ENCODE measurements around the gene TSHZ2. TPM values are rescaled to one million over a fixed set of nuclear protein-coding genes. Genes with fewer than 3 reads are reported as not detected.
"Not testable (repeated sequence)": the region's sequence is repeated elsewhere in the genome, so short reads cannot be mapped to it uniquely, and the experiment has no call there.

The TSHZ2 gene
- total and polyA plus RNA-seq, 2 donors (not counting 3 experiments of a cell fraction or from before 2014, with no cell fraction given), result not detected

- H3K36me3 ChIP-seq (ENCODE audit: control insufficient read depth in 2 of 2, extremely low read depth in 1 of 2, insufficient read depth in 2 of 2, low read length in 2 of 2), result no peaks in the 10 kb centered on the region
- no peaks in the 10 kb centered on the region for H3K27me3 ChIP-seq (ENCODE audit: control insufficient read depth in 2 of 2, insufficient read depth in 2 of 2, low read length in 2 of 2)
- no peaks in the 10 kb centered on the region for H3K79me2 ChIP-seq (ENCODE audit: control insufficient read depth, insufficient read depth, low read length)
- ChIA-PET POLR2A (no interaction called here), CTCF (no interaction called here)
- peaks cover 2% of the 10 kb centered on the region for H3K9me3 ChIP-seq (replicated peaks; ENCODE audit: control insufficient read depth, insufficient read depth, low read length)
- H4K20me1 ChIP-seq (replicated peaks; ENCODE audit: control insufficient read depth, extremely low read depth, insufficient read depth, low read length), result no peaks in the 10 kb centered on the region
- H3K9me1 ChIP-seq (replicated peaks; ENCODE audit: control insufficient read depth, extremely low read depth, insufficient read depth, low read length), result no peaks in the 10 kb centered on the region
- dilution Hi-C loops (cut with MboI; ENCODE audit: extremely low pct_ligation_motif_present, low sequenced_read_pairs), result no loop called here
- no peak overlapping the region for H2AFZ ChIP-seq (ENCODE audit: low read depth, low read length)
- BruUV-seq (replicated peaks), result no TSS peak
- DNase-seq (ENCODE audit: low read depth, low spot score) (no peak), FAIRE-seq (no peak)
- no peak for TF ChIP-seq JUN (IDR thresholded peaks at IDR 0.05; ENCODE audit: borderline replicate concordance, insufficient read depth, insufficient read length, low read depth)
- TF ChIP-seq GATA2 (IDR thresholded peaks at IDR 0.05; ENCODE audit: insufficient read depth, insufficient read length, low read depth, low read length), result no peak
- TF ChIP-seq MYC (IDR thresholded peaks at IDR 0.05; ENCODE audit: low read depth, low read length), result no peak
- no peak for TF ChIP-seq FOS (IDR thresholded peaks at IDR 0.05; ENCODE audit: borderline replicate concordance, insufficient read depth, low read length)
- no peak for TF ChIP-seq CTCF (IDR thresholded peaks at IDR 0.05; ENCODE audit: extremely low read depth in 1 of 2, insufficient read depth in 1 of 2, low read depth in 1 of 2, low read length in 2 of 2)
- no peak overlapping the region for H3K4me3 ChIP-seq (replicated peaks in 1 of 3; ENCODE audit: insufficient read depth in 1 of 3, low read depth in 1 of 3, low read length in 3 of 3)
- no peak overlapping the region for H3K9ac ChIP-seq (replicated peaks; ENCODE audit: extremely low read depth, insufficient read depth, low read length)
- intact Hi-C loops (cut with micrococcal nuclease), result no loop called here
- H3K27ac ChIP-seq (ENCODE audit: insufficient read depth, low read depth, low read length), result no peak overlapping the region
- no peak overlapping the region for H3K4me2 ChIP-seq (ENCODE audit: insufficient read depth, low read length)
- H3K4me1 ChIP-seq (ENCODE audit: control insufficient read depth, extremely low read depth, insufficient read depth, low read length), result no peaks in the 10 kb centered on the region
Measured at GRCh38 chr20:53365539-53366075, 393.4 kb downstream of the TSHZ2 start.

GRCh38 chr20:53366928-53367327 lies 394.8 kb downstream of the TSHZ2 start:
- CTCF ChIA-PET; H2AFZ ChIP-seq (ENCODE audit: low read depth, low read length); dilution Hi-C loops (cut with MboI; ENCODE audit: extremely low pct_ligation_motif_present, low sequenced_read_pairs); H3K79me2 ChIP-seq (ENCODE audit: control insufficient read depth, insufficient read depth, low read length); H3K27ac ChIP-seq (ENCODE audit: insufficient read depth, low read depth, low read length); POLR2A ChIA-PET; H3K4me3 ChIP-seq (replicated peaks in 1 of 3; ENCODE audit: insufficient read depth in 1 of 3, low read depth in 1 of 3, low read length in 3 of 3); BruUV-seq (replicated peaks); H3K36me3 ChIP-seq (ENCODE audit: control insufficient read depth in 2 of 2, extremely low read depth in 1 of 2, insufficient read depth in 2 of 2, low read length in 2 of 2); DNase-seq (ENCODE audit: low read depth, low spot score); H3K4me2 ChIP-seq (ENCODE audit: insufficient read depth, low read length); H4K20me1 ChIP-seq (replicated peaks; ENCODE audit: control insufficient read depth, extremely low read depth, insufficient read depth, low read length); H3K4me1 ChIP-seq (ENCODE audit: control insufficient read depth, extremely low read depth, insufficient read depth, low read length); FAIRE-seq; H3K9me1 ChIP-seq (replicated peaks; ENCODE audit: control insufficient read depth, extremely low read depth, insufficient read depth, low read length); intact Hi-C loops (cut with micrococcal nuclease); H3K9ac ChIP-seq (replicated peaks; ENCODE audit: extremely low read depth, insufficient read depth, low read length); H3K27me3 ChIP-seq (ENCODE audit: control insufficient read depth in 2 of 2, insufficient read depth in 2 of 2, low read length in 2 of 2); H3K9me3 ChIP-seq (replicated peaks; ENCODE audit: control insufficient read depth, insufficient read depth, low read length): not testable (repeated sequence)
